BJ (cell line): ENCODE measurements around the gene MMP7. TPM values are rescaled to one million over a fixed set of nuclear protein-coding genes. Genes with fewer than 3 reads are reported as not detected.

Experiments used
- CTCF ChIA-PET: fragments of 350-600 bp; formaldehyde crosslinking; extraction: SDS; loops from one replicate; lab custom pipeline; 2021; ENCODE audit warnings: antibody characterized with exemption, inconsistent platforms; lab: Yijun Ruan, JAX
- POLR2A ChIA-PET: fragments of 300-600 bp; sonication (Branson Sonifier 250); formaldehyde crosslinking; extraction: SDS; loops from one replicate; lab custom pipeline; 2021; ENCODE audit warnings: antibody characterized with exemption; lab: Charles Lee
- DNase-seq: peaks from one replicate; pipeline ENCODE4 v3.0.0-alpha.2; 2011; ENCODE audit warnings: low read depth
- H3K27me3 ChIP-seq: 2 replicates; pipeline ENCODE4 v1.6.0; 2011; ENCODE audit warnings: low read length; ENCODE audit not compliant: control insufficient read depth, insufficient read depth
- H3K36me3 ChIP-seq: 2 replicates; pipeline ENCODE4 v1.5.1; 2011; ENCODE audit warnings: low read length; ENCODE audit not compliant: control insufficient read depth, insufficient read depth
- H3K4me3 ChIP-seq: 2 replicates; pipeline ENCODE4 v1.5.1; 2011; ENCODE audit warnings: low read depth, mild to moderate bottlenecking, control low read depth, low read length
- CTCF ChIP-seq: IDR thresholded peaks from 2 replicates; pipeline ENCODE4 v1.5.1; 2011; ENCODE audit warnings: low read depth, mild to moderate bottlenecking, control low read depth, inconsistent platforms, low read length, moderate library complexity; ENCODE audit not compliant: insufficient read depth
- polyA plus RNA-seq: library from polyadenylated mRNA; depleted of rRNA; stranded (reverse); fragments of >200 nt; gene quantifications from 2 replicates; pipeline ENCODE4 v1.2.3, GENCODE V29; 2011; rRNA removed

The MMP7 gene
- polyA plus RNA-seq, 1 experiment, result not detected

GRCh38 chr11:102476812-102477211, 53.7 kb downstream of the MMP7 start:
- ChIA-PET CTCF (interaction anchor here (0.8 to 1.5 kb wide), 2 partner anchors 19 to 134 kb away, joined by 3 to 4 read pairs; no protein-coding TSS in a partner anchor), POLR2A (no interaction called here)
- no peak for DNase-seq
- TF ChIP-seq CTCF, result no peak
- 0 out of 2 replicates have a peak, but pooled peaks cover 1% of the 10 kb centered on the region for H3K27me3 ChIP-seq
- H3K36me3 ChIP-seq, result no peaks in the 10 kb centered on the region
- no peak overlapping the region for H3K4me3 ChIP-seq

GRCh38 chr11:102476069-102476468, 54.5 kb downstream of the MMP7 start:
- ChIA-PET CTCF (interaction anchor here (0.8 to 1.5 kb wide), 2 partner anchors 19 to 134 kb away, joined by 3 to 4 read pairs; no protein-coding TSS in a partner anchor), POLR2A (no interaction called here)
- Histone ChIP-seq H3K27me3 (0 out of 2 replicates have a peak, but pooled peaks cover 1% of the 10 kb centered on the region), H3K36me3 (no peaks in the 10 kb centered on the region), H3K4me3 (no peak overlapping the region)
- DNase-seq, result no peak
- no peak for TF ChIP-seq CTCF

DNA sequence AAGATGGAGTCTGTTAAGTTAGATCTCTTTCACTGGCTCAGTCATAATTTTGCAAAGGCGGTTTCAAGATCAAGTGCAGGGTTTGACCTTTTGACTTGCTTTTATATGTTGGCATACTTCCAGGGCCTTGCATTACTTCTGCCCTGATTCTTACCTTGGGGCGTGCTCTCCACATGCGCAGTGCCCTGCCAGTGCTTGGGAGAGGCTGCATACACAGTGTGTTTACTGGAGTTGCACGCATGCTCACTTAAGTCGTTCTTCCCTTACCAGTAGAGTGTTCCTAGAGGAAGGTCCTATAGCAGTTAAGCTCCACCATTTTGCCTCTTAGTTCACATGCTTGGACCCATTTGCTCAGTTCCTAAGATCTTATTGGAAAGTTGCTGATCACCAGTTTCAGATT, 57.0 kb downstream of the MMP7 start:
- DNase-seq, result no peak
- ChIA-PET POLR2A (interaction anchor here (0.6 kb wide), 1 partner anchor 80 kb away, joined by 3 read pairs; no protein-coding TSS in a partner anchor), CTCF (interaction anchor here (0.9 kb wide), 1 partner anchor 132 kb away, joined by 3 read pairs; no protein-coding TSS in a partner anchor)
- Histone ChIP-seq H3K27me3 (0 out of 2 replicates have a peak, but pooled peaks cover 1% of the 10 kb centered on the region), H3K4me3 (no peak overlapping the region), H3K36me3 (no peaks in the 10 kb centered on the region)
- TF ChIP-seq CTCF, result no peak

- no peak for TF ChIP-seq CTCF
- Histone ChIP-seq H3K27me3 (0 out of 2 replicates have a peak, but pooled peaks cover 1% of the 10 kb centered on the region), H3K4me3 (no peak overlapping the region), H3K36me3 (no peaks in the 10 kb centered on the region)
- CTCF ChIA-PET, result no interaction called here
- POLR2A ChIA-PET, result no interaction called here
- DNase-seq, result no peak
These were observed 58.4 kb downstream of the MMP7 start for GRCh38 chr11:102472127-102472526.

GRCh38 chr11:102471474-102471873, 59.1 kb downstream of the MMP7 start:
- 0 out of 2 replicates have a peak, but pooled peaks cover 1% of the 10 kb centered on the region for H3K27me3 ChIP-seq
- no peak overlapping the region for H3K4me3 ChIP-seq
- TF ChIP-seq CTCF, result no peak
- H3K36me3 ChIP-seq, result no peaks in the 10 kb centered on the region
- DNase-seq, result no peak
- ChIA-PET POLR2A (no interaction called here), CTCF (no interaction called here)

Other genes starting within 250 kb of the MMP7 start
- gene BIRC3, start 213.3 kb downstream of the MMP7 start, polyA plus RNA-seq, result 0.48 and 0.97 TPM in 2 replicates
- gene BIRC2, start 183.5 kb downstream of the MMP7 start, polyA plus RNA-seq, result 34.5 and 64.1 TPM in 2 replicates
- gene TMEM123, start 78.0 kb downstream of the MMP7 start, polyA plus RNA-seq, result 200 and 330 TPM in 2 replicates
- gene MMP20, start 94.6 kb upstream of the MMP7 start, polyA plus RNA-seq, result not detected in 2 replicates
- not detected in 2 replicates for gene MMP27, start 175.0 kb upstream of the MMP7 start, polyA plus RNA-seq
- not detected in 2 replicates for gene MMP8, start 194.2 kb upstream of the MMP7 start, polyA plus RNA-seq
- 0.16 and 0.29 TPM in 2 replicates for gene MMP10, start 249.9 kb upstream of the MMP7 start, polyA plus RNA-seq